ENCODE measurements around the gene WIZ. TPM values are rescaled to one million over a fixed set of nuclear protein-coding genes. Genes with fewer than 3 reads are reported as not detected.
A peak's percentile ranks its signal among the peaks of the same experiment; 100 is the strongest.

WIZ gene
- total RNA-seq, 1 experiment from 2014 or later: 37.5 TPM

DNA sequence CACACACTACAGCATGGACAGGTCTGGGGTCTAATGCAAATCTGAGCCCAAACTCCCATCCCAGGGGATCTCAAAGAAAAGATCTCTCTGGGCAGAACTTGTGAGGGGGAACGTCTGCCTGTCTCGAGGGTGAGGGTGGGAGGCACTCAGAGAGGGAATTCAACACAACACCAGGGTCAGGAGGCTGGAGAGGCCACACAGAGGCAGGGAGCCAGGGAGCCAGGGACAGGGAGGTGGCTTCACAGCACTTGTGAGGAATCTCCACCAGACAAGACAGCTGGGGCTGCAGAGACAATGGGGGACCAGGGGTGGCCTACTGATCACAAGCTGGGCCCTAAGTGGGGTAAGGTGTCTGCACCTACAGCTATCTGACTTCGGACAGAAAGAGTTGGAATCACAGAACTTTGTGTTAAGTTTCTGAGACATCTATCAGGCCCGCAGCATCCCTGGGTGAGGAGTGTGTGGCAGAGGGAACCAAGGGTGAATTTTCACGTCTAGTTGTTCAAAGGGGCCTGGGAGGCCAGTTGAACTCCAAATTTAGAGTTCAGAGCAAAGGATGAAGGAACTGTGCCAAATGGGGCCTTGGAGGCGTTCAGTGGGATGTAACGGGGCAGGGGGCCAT lies 18.2 kb downstream of the WIZ start:
- Histone ChIP-seq H3K27me3 (replicated peaks; ENCODE audit: control insufficient read depth, insufficient read depth, low read length) (no peaks in the 10 kb centered on the region), H3K4me1 (peaks cover 7% of the 10 kb centered on the region), H3K9me3 (no peaks in the 10 kb centered on the region), H3K36me3 (ENCODE audit: control insufficient read depth, insufficient read depth, low read length) (no peaks in the 10 kb centered on the region), H3K4me3 (ENCODE audit: low read depth, low read length) (peak overlapping the region; percentile 94)
- ChIA-PET POLR2A (interaction anchor here (0.5 kb wide), 1 partner anchor 97 kb away, joined by 4 read pairs; no protein-coding TSS in a partner anchor), CTCF (no interaction called here)
- TF ChIP-seq, protein P1, sequence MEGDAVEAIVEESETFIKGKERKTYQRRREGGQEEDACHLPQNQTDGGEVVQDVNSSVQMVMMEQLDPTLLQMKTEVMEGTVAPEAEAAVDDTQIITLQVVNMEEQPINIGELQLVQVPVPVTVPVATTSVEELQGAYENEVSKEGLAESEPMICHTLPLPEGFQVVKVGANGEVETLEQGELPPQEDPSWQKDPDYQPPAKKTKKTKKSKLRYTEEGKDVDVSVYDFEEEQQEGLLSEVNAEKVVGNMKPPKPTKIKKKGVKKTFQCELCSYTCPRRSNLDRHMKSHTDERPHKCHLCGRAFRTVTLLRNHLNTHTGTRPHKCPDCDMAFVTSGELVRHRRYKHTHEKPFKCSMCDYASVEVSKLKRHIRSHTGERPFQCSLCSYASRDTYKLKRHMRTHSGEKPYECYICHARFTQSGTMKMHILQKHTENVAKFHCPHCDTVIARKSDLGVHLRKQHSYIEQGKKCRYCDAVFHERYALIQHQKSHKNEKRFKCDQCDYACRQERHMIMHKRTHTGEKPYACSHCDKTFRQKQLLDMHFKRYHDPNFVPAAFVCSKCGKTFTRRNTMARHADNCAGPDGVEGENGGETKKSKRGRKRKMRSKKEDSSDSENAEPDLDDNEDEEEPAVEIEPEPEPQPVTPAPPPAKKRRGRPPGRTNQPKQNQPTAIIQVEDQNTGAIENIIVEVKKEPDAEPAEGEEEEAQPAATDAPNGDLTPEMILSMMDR (IDR thresholded peaks at IDR 0.05; ENCODE audit: insufficient read depth in 1 of 2, low read depth in 1 of 2, low read length in 1 of 2, severe bottlenecking in 1 of 2, unreplicated experiment in 1 of 2): no peak
- Mint-ChIP-seq H3K4me3 (ENCODE audit: unreplicated experiment) (peak overlapping the region; percentile 99), H3K9me3 (ENCODE audit: unreplicated experiment) (no peaks in the 10 kb centered on the region), H3K4me1 (ENCODE audit: low read depth, unreplicated experiment) (peaks cover 22% of the 10 kb centered on the region), H3K27me3 (ENCODE audit: insufficient read depth, unreplicated experiment) (no peaks in the 10 kb centered on the region), H3K36me3 (ENCODE audit: insufficient read depth, unreplicated experiment) (peaks cover 19% of the 10 kb centered on the region), H3K27ac (ENCODE audit: unreplicated experiment) (peak overlapping the region; percentile 96)
- BruUV-seq (replicated peaks): TSS peak; percentile 64
- no peak for DNase-seq
- intact Hi-C loops (cut with micrococcal nuclease; ENCODE audit: unreplicated experiment): loop anchor here (5.0 kb wide), 1 partner anchor 126 kb away; no protein-coding TSS in a partner anchor

DNA sequence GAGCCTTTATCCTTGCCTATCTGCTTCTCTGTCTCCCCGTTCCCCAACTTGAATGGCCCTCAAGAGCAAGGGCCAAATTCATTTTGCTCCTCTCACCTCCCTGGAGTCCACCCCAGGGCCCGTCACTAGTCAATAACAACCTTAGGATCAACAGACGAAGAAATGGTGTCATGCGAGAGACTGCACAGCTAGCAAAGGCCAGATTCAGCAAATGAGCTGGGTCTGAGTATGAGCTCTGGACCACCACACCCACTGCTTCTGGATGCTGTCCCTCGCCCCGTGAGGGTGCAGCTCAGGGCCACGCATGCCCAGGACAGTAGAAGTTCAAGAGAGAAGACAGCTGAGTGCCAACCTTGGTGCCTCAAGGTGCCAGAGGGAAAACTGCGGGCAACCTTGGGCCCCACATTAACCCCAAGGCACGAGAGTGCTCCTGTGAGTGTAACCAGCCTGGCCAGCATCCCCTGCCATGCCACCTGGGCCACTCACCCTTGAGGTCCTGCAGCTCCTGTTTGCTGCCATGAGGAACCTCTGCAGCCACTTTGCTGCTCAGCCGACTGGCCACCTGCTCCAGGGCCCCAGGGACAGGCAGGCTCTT lies 19.1 kb downstream of the WIZ start:
- no peak overlapping the region for H3K4me3 ChIP-seq (ENCODE audit: low read depth, low read length)
- peaks cover 28% of the 10 kb centered on the region for H3K36me3 Mint-ChIP-seq (ENCODE audit: insufficient read depth, unreplicated experiment)
- no peaks in the 10 kb centered on the region for H3K27me3 Mint-ChIP-seq (ENCODE audit: insufficient read depth, unreplicated experiment)
- H3K9me3 ChIP-seq: no peaks in the 10 kb centered on the region
- peak overlapping the region; percentile 55 for H3K4me3 Mint-ChIP-seq (ENCODE audit: unreplicated experiment)
- no peaks in the 10 kb centered on the region; the same call in 1 of the 2 replicates for H3K36me3 ChIP-seq (ENCODE audit: control insufficient read depth, insufficient read depth, low read length)
- BruUV-seq (replicated peaks): no TSS peak
- POLR2A ChIA-PET: no interaction called here
- H3K4me1 Mint-ChIP-seq (ENCODE audit: low read depth, unreplicated experiment): peaks cover 22% of the 10 kb centered on the region
- CTCF ChIA-PET: no interaction called here
- H3K27me3 ChIP-seq (replicated peaks; ENCODE audit: control insufficient read depth, insufficient read depth, low read length): no peaks in the 10 kb centered on the region
- intact Hi-C loops (cut with micrococcal nuclease; ENCODE audit: unreplicated experiment): loop anchor here (5.0 kb wide), 1 partner anchor 127 kb away; no protein-coding TSS in a partner anchor
- TF ChIP-seq, protein P1 (IDR thresholded peaks at IDR 0.05; ENCODE audit: insufficient read depth in 1 of 2, low read depth in 1 of 2, low read length in 1 of 2, severe bottlenecking in 1 of 2, unreplicated experiment in 1 of 2): no peak
- no peak overlapping the region for H3K27ac Mint-ChIP-seq (ENCODE audit: unreplicated experiment)
- DNase-seq: no peak
- no peaks in the 10 kb centered on the region for H3K9me3 Mint-ChIP-seq (ENCODE audit: unreplicated experiment)
- peaks cover 7% of the 10 kb centered on the region for H3K4me1 ChIP-seq

DNA sequence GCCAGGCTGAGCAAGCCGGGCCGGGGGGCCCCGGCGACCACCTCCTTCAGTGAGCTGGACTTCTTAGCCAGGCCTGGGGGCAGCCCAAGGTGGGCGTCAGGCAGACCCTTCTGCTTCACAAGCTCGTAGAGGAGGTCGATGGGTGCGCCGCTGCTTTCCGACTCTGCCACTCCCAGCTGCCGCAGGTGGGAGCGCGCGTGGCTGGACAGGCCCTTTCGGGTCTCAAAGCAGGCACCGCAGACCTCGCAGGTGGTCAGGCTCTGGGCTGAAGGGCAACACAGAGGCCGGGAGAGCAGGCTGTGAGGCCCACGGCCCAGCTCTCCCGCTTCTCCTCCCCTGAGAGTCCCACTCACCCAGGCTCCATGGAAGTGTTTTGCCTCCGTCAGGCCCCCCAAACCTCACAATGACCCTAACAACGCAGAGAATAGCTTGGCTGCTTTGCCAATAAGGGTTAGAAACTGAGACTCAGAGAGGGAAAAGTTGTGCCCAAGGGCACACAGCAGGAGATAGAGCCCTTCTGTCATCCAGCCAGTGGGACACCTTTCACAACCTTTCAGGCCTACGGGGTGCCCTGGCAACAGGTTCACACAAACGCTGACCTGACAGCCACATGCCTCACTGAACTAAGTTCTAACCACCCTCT lies 19.8 kb downstream of the WIZ start:
- CTCF ChIA-PET: no interaction called here
- H3K4me1 Mint-ChIP-seq (ENCODE audit: low read depth, unreplicated experiment): peaks cover 22% of the 10 kb centered on the region
- peak overlapping the region; percentile 55 for H3K4me3 Mint-ChIP-seq (ENCODE audit: unreplicated experiment)
- POLR2A ChIA-PET: no interaction called here
- peaks cover 28% of the 10 kb centered on the region for H3K36me3 Mint-ChIP-seq (ENCODE audit: insufficient read depth, unreplicated experiment)
- H3K9me3 ChIP-seq: no peaks in the 10 kb centered on the region
- no peaks in the 10 kb centered on the region for H3K27me3 Mint-ChIP-seq (ENCODE audit: insufficient read depth, unreplicated experiment)
- H3K36me3 ChIP-seq (ENCODE audit: control insufficient read depth, insufficient read depth, low read length): no peaks in the 10 kb centered on the region; the same call in 1 of the 2 replicates
- no TSS peak for BruUV-seq (replicated peaks)
- no peaks in the 10 kb centered on the region for H3K9me3 Mint-ChIP-seq (ENCODE audit: unreplicated experiment)
- H3K27me3 ChIP-seq (replicated peaks; ENCODE audit: control insufficient read depth, insufficient read depth, low read length): no peaks in the 10 kb centered on the region
- H3K4me1 ChIP-seq: peaks cover 7% of the 10 kb centered on the region
- H3K27ac Mint-ChIP-seq (ENCODE audit: unreplicated experiment): no peak overlapping the region
- no peak for DNase-seq
- no peak overlapping the region for H3K4me3 ChIP-seq (ENCODE audit: low read depth, low read length)
- TF ChIP-seq, protein P1 (IDR thresholded peaks at IDR 0.05; ENCODE audit: insufficient read depth in 1 of 2, low read depth in 1 of 2, low read length in 1 of 2, severe bottlenecking in 1 of 2, unreplicated experiment in 1 of 2): no peak
- intact Hi-C loops (cut with micrococcal nuclease; ENCODE audit: unreplicated experiment): loop anchor here (5.0 kb wide), 1 partner anchor 127 kb away; no protein-coding TSS in a partner anchor

All from Caco-2 (cell line).